ENCODE data around the gene SUN2. TPM values are rescaled to one million over a fixed set of nuclear protein-coding genes. Genes with fewer than 3 reads are reported as not detected.

The SUN2 gene
- total RNA-seq, 1 donor from 2014 or later = 148 TPM

DNA sequence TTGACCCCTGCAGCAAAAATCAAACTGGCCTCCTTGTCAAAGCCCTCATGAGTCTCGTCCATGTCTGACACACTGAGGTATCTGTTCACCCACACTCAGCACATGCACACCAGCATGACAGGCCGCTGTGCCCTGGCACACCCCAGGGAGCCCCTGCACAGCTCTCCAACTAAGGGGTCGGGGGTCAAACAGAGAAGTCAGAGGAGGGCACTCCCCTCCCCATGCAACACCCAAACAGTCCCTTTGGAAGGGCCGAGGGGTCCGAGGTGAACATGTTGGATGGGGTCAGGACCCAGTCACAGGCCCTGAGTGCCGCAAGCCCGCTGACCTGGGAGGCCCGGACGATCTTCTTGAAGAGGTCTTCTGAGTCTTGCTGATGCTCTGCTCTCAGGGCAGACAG is 14.6 kb downstream of the SUN2 start:
- DNase-seq (ENCODE audit: extremely low spot score, unreplicated experiment) = no peak
- peaks cover 54% of the 10 kb centered on the region for H3K36me3 Mint-ChIP-seq (ENCODE audit: unreplicated experiment)
- no peak overlapping the region for H3K4me3 Mint-ChIP-seq (ENCODE audit: unreplicated experiment)
- H3K9me3 Mint-ChIP-seq (ENCODE audit: unreplicated experiment) = no peaks in the 10 kb centered on the region
- H3K4me1 Mint-ChIP-seq (ENCODE audit: unreplicated experiment) = no peaks in the 10 kb centered on the region
- TF ChIP-seq, protein P1, sequence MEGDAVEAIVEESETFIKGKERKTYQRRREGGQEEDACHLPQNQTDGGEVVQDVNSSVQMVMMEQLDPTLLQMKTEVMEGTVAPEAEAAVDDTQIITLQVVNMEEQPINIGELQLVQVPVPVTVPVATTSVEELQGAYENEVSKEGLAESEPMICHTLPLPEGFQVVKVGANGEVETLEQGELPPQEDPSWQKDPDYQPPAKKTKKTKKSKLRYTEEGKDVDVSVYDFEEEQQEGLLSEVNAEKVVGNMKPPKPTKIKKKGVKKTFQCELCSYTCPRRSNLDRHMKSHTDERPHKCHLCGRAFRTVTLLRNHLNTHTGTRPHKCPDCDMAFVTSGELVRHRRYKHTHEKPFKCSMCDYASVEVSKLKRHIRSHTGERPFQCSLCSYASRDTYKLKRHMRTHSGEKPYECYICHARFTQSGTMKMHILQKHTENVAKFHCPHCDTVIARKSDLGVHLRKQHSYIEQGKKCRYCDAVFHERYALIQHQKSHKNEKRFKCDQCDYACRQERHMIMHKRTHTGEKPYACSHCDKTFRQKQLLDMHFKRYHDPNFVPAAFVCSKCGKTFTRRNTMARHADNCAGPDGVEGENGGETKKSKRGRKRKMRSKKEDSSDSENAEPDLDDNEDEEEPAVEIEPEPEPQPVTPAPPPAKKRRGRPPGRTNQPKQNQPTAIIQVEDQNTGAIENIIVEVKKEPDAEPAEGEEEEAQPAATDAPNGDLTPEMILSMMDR (IDR thresholded peaks at IDR 0.05) = no peak
- no peak overlapping the region for H3K27ac Mint-ChIP-seq (ENCODE audit: unreplicated experiment)
- no peaks in the 10 kb centered on the region for H3K27me3 Mint-ChIP-seq (ENCODE audit: unreplicated experiment)

DNA sequence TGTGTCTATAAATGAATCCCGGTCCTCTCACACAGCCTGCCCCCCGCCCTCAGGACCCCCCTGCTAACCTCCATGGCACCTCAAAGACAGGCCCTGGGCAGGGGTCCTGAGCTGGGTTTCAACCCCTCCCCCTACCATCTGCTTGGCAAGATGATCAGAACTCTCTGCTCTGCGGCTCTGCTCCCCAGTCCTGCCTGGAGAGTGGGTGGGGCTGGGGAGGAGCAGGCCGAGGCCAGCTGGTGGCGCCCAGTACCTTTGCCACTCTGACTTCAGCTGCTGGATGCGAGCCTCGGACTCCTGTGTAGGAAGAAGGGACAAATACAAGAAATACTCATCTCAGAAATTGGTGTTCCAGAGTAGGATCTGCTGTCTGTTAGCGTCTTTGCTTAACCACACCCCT is 15.0 kb downstream of the SUN2 start:
- Mint-ChIP-seq H3K27me3 (ENCODE audit: unreplicated experiment) (no peaks in the 10 kb centered on the region), H3K27ac (ENCODE audit: unreplicated experiment) (no peak overlapping the region), H3K4me3 (ENCODE audit: unreplicated experiment) (no peak overlapping the region), H3K9me3 (ENCODE audit: unreplicated experiment) (no peaks in the 10 kb centered on the region), H3K4me1 (ENCODE audit: unreplicated experiment) (no peaks in the 10 kb centered on the region), H3K36me3 (ENCODE audit: unreplicated experiment) (peaks cover 52% of the 10 kb centered on the region)
- no peak for DNase-seq (ENCODE audit: extremely low spot score, unreplicated experiment)
- TF ChIP-seq, protein P1 (IDR thresholded peaks at IDR 0.05) = no peak

DNA sequence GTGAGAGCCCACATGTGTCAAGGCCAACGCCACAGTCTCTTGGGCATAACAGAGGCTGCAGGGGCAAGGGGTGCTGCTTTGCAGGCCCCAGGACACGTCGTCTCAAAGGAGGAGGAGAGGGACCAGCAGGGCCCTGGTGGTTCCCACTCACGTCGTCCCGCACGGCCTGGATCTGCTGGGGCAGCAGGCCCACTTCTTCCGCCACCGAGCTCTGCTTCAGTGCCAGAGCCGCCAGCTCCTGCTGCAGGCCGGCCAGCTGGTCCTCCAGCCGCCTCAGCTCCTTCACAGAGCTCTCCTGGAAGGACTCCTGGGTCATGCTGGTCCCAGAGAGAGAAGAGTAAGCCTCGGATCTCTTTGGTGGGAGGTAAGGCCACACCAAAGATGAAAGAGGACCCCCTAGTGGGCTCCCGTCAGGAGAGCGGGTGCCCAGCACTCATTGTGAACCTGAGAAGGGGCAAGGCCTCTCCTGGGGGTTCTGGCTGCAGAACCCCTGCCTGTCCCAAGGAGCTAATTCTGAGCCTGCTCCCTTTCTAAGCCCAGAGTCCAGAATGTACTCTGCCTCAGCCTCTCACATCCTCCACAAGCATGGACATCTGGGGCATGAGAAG is 15.6 kb downstream of the SUN2 start:
- H3K36me3 Mint-ChIP-seq (ENCODE audit: unreplicated experiment) = peaks cover 48% of the 10 kb centered on the region
- H3K4me1 Mint-ChIP-seq (ENCODE audit: unreplicated experiment) = no peaks in the 10 kb centered on the region
- H3K27me3 Mint-ChIP-seq (ENCODE audit: unreplicated experiment) = no peaks in the 10 kb centered on the region
- no peak overlapping the region for H3K4me3 Mint-ChIP-seq (ENCODE audit: unreplicated experiment)
- TF ChIP-seq, protein P1 (IDR thresholded peaks at IDR 0.05) = no peak
- H3K9me3 Mint-ChIP-seq (ENCODE audit: unreplicated experiment) = no peaks in the 10 kb centered on the region
- H3K27ac Mint-ChIP-seq (ENCODE audit: unreplicated experiment) = no peak overlapping the region
- DNase-seq (ENCODE audit: extremely low spot score, unreplicated experiment) = no peak

DNA sequence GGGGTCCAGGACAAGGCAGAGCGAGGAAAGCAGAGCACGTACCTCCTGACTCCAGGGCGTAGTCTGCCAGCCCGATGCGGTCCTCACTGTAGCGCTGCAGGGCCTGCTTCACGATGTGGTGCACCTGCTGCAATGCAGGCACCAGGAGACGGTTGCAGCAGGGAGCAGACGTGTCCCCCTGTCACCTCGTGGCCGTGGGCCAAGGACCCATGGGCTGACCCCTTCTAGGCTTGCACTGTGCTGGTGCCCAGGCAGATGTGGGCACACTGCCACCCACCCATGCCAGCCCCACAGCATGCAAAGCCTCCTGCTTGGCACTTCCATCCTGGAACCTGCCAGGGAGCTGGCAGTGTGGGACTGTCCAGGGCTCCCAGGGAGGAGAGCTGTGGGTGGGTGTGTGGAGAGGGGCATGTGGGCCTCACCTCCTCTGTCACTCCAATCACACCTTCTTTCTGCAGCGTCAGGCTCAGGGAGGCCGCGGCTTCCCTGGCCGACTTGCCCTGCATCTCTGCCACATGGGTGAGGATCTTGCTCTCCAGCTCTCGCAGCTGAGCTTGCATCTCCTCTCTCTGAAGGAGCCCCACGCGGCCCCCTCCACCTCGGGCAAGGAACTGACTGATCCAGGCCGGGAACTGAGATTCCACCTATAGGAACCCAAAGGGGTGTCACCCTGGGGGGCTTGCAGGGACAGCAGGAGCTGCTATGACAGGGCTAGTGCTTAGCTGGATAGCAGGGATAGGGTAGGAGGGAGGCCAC is 16.3 kb downstream of the SUN2 start:
- Mint-ChIP-seq H3K27me3 (ENCODE audit: unreplicated experiment) (no peaks in the 10 kb centered on the region), H3K4me3 (ENCODE audit: unreplicated experiment) (no peak overlapping the region), H3K36me3 (ENCODE audit: unreplicated experiment) (peaks cover 46% of the 10 kb centered on the region), H3K27ac (ENCODE audit: unreplicated experiment) (no peak overlapping the region), H3K4me1 (ENCODE audit: unreplicated experiment) (no peaks in the 10 kb centered on the region), H3K9me3 (ENCODE audit: unreplicated experiment) (no peaks in the 10 kb centered on the region)
- DNase-seq (ENCODE audit: extremely low spot score, unreplicated experiment) = no peak
- TF ChIP-seq, protein P1 (IDR thresholded peaks at IDR 0.05) = no peak

DNA sequence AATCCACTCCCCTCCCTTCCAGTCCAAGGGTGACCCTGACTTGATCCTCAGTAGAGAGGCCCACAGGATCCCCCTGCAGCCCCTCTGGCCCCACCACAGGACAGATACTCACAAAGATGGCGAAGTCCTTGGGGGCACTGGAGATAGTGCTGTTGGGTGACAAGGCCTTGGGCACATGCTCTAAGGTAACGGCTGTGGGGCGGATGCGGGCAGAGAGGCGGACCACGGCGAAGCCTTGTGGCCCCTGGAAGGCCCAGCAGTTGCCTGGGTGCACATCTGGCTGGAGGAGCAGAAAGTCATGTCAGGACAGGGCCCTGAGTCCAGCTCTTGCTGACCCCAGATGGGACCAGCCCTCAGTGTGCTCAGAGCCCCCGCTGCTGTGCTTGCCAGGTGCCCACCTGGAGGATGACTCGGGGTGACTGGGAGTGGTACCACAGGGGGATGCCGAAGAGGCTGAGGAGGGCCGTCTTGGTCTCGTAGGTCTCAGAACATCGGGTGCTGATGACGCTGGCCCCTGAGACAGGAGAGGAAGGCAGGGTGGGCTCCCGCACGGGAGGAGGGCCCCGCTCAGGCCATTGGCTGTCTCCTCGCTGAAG is 17.2 kb downstream of the SUN2 start:
- H3K27me3 Mint-ChIP-seq (ENCODE audit: unreplicated experiment) = no peaks in the 10 kb centered on the region

More for the DNA sequence above, 17.2 kb downstream of the SUN2 start:
- Mint-ChIP-seq H3K4me1 (ENCODE audit: unreplicated experiment) (peaks cover 2% of the 10 kb centered on the region), H3K4me3 (ENCODE audit: unreplicated experiment) (no peak overlapping the region), H3K9me3 (ENCODE audit: unreplicated experiment) (no peaks in the 10 kb centered on the region), H3K36me3 (ENCODE audit: unreplicated experiment) (peaks cover 44% of the 10 kb centered on the region), H3K27ac (ENCODE audit: unreplicated experiment) (no peak overlapping the region)
- TF ChIP-seq, protein P1 (IDR thresholded peaks at IDR 0.05) = no peak
- DNase-seq (ENCODE audit: extremely low spot score, unreplicated experiment) = no peak

Data from osteocyte (in vitro differentiated cells).